GM12874 (cell line): ENCODE data around the gene CDK14.

ENCODE experiments used
- TF ChIP-seq, protein P1 (sequence below): IDR thresholded peaks from 2 replicates; pipeline ENCODE4 v1.5.1; 2011; ENCODE audit warnings: low read depth, mild to moderate bottlenecking, control low read depth, low read length, moderate library complexity; ENCODE audit not compliant: insufficient read depth

CDK14 gene

DNA sequence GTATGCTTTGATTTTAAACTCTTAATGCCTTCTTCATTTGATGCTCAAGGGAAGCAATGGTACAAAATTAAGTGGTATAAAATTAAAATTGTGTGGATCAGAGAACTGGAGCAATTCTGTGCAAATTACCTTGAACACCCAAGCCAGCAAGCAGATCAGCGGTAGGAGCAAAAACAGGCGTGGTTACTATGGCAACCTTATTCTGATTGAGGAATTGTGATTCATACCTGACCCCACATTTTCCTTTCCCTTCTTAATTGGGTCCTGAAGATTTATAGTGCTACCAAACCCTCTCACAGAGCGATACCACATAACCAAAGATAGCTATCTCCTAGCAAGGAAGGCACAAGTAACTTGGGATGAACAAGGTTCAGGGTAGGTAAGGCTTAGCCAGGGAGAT lies 595.6 kb downstream of the CDK14 start:
- TF ChIP-seq, protein P1, sequence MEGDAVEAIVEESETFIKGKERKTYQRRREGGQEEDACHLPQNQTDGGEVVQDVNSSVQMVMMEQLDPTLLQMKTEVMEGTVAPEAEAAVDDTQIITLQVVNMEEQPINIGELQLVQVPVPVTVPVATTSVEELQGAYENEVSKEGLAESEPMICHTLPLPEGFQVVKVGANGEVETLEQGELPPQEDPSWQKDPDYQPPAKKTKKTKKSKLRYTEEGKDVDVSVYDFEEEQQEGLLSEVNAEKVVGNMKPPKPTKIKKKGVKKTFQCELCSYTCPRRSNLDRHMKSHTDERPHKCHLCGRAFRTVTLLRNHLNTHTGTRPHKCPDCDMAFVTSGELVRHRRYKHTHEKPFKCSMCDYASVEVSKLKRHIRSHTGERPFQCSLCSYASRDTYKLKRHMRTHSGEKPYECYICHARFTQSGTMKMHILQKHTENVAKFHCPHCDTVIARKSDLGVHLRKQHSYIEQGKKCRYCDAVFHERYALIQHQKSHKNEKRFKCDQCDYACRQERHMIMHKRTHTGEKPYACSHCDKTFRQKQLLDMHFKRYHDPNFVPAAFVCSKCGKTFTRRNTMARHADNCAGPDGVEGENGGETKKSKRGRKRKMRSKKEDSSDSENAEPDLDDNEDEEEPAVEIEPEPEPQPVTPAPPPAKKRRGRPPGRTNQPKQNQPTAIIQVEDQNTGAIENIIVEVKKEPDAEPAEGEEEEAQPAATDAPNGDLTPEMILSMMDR, result no peak

DNA sequence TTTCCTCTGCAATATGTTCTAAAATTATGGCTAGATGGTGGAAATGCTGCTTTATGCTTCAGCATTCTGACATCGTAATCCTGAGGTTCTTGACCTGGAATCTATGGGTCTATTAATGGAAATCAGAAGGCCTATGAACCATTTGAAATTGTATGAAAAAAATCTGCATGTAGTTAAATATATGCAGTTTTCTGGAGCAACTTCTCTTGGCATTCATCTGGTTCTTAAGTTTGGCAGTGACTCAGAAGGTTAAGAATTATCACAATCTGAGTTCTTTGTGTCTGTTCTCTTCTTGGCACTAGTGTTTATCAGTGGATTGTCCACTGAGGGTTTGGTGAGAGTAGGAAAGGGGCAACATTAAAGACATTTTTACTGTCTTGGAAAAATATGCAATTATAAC lies 597.0 kb downstream of the CDK14 start:
- TF ChIP-seq, protein P1, result no peak

DNA sequence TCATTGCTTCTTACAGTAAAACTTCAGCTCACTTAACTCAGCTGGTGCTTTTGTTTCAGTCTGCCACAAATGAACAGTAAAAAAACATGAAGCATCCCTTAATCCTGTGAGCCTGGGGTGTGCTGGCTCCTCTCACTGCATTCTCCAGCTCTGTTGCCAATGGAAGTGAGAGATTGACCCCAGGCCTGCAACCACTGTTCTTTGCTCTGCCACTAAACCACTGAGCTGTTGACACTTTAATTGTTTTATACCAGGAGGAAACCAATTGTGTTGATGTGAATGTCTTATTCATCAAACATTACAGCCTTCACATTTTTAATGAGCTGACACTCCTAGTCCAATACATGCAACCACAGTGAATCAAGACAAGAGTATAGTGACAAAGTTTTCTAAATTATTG lies 598.7 kb downstream of the CDK14 start:
- TF ChIP-seq, protein P1, result no peak

- TF ChIP-seq, protein P1, result no peak
Observed at GRCh38 chr7:91196058-91196457, 599.9 kb downstream of the CDK14 start.

GRCh38 chr7:91198371-91198770 lies 602.2 kb downstream of the CDK14 start:
- TF ChIP-seq, protein P1, result no peak

- TF ChIP-seq, protein P1, result no peak
Observed at GRCh38 chr7:91199601-91200000, 603.5 kb downstream of the CDK14 start.

GRCh38 chr7:91201442-91202113 lies 605.5 kb downstream of the CDK14 start:
- TF ChIP-seq, protein P1, result no peak
